Measurements from ENCODE around the gene PSD4.
"Not testable (repeated sequence)": the region's sequence is repeated elsewhere in the genome, so short reads cannot be mapped to it uniquely, and the experiment has no call there.

The PSD4 gene

GRCh38 chr2:113232123-113232522 lies 58.4 kb downstream of the PSD4 start:
- DNase-seq (ENCODE audit: low spot score): no peak
- in situ Hi-C loops (cut with MboI; ENCODE audit: low pct_unique_long_range_greater_than_20kb, low sequenced_read_pairs, unreplicated experiment): no loop called here
- TF ChIP-seq CTCF (IDR thresholded peaks at IDR 0.05; ENCODE audit: extremely low read depth, insufficient read depth, missing control alignments): no peak

- TF ChIP-seq CTCF (IDR thresholded peaks at IDR 0.05; ENCODE audit: extremely low read depth, insufficient read depth, missing control alignments): no peak
- DNase-seq (ENCODE audit: low spot score): no peak
- in situ Hi-C loops (cut with MboI; ENCODE audit: low pct_unique_long_range_greater_than_20kb, low sequenced_read_pairs, unreplicated experiment): no loop called here
These were observed 59.0 kb downstream of the PSD4 start for GRCh38 chr2:113232740-113233139.

GRCh38 chr2:113233593-113234550 lies 60.1 kb downstream of the PSD4 start:
- peak; percentile 15 for TF ChIP-seq CTCF (IDR thresholded peaks at IDR 0.05; ENCODE audit: extremely low read depth, insufficient read depth, missing control alignments)
- in situ Hi-C loops (cut with MboI; ENCODE audit: low pct_unique_long_range_greater_than_20kb, low sequenced_read_pairs, unreplicated experiment): no loop called here
- no peak for DNase-seq (ENCODE audit: low spot score)

- in situ Hi-C loops (cut with MboI; ENCODE audit: low pct_unique_long_range_greater_than_20kb, low sequenced_read_pairs, unreplicated experiment): no loop called here
- no peak for TF ChIP-seq CTCF (IDR thresholded peaks at IDR 0.05; ENCODE audit: extremely low read depth, insufficient read depth, missing control alignments)
- no peak for DNase-seq (ENCODE audit: low spot score)
These were observed 61.1 kb downstream of the PSD4 start for GRCh38 chr2:113234721-113235346.

- in situ Hi-C loops (cut with MboI; ENCODE audit: low pct_unique_long_range_greater_than_20kb, low sequenced_read_pairs, unreplicated experiment): not testable (repeated sequence)
- DNase-seq (ENCODE audit: low spot score): peak; percentile 80
These were observed 61.8 kb downstream of the PSD4 start for GRCh38 chr2:113235347-113236226.

GRCh38 chr2:113236367-113237159 lies 62.8 kb downstream of the PSD4 start:
- no peak for DNase-seq (ENCODE audit: low spot score)
- in situ Hi-C loops (cut with MboI; ENCODE audit: low pct_unique_long_range_greater_than_20kb, low sequenced_read_pairs, unreplicated experiment): no loop called here
- no peak for TF ChIP-seq CTCF (IDR thresholded peaks at IDR 0.05; ENCODE audit: extremely low read depth, insufficient read depth, missing control alignments)
